ENCODE measurements around the gene FCGR2B. TPM values are rescaled to one million over a fixed set of nuclear protein-coding genes. Genes with fewer than 3 reads are reported as not detected.

The FCGR2B gene
- total and polyA plus RNA-seq, 2 of the 13 experiments (the other 11 are each of a cell fraction or from before 2014, with no cell fraction given) = not detected

DNA sequence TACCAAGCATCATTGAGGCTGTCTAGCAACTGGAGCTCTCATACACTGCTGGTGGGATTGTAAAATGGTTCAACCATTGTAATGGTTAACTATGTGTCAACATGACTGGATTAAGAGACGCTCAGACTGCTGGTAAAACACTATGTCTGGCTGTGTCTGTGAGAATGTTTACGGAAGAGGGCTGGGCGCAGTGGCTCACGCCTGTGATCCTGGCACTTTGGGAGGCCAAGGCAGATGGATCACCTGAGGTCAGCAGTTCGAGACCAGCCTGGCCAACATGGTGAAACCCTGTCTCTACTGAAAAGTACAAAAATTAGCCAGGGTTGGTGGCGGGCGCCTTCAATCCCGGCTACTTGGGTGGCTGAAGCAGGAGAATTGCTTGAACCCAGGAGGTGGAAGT, 39.3 kb downstream of the FCGR2B start (continued):
- TF ChIP-seq, protein P1, sequence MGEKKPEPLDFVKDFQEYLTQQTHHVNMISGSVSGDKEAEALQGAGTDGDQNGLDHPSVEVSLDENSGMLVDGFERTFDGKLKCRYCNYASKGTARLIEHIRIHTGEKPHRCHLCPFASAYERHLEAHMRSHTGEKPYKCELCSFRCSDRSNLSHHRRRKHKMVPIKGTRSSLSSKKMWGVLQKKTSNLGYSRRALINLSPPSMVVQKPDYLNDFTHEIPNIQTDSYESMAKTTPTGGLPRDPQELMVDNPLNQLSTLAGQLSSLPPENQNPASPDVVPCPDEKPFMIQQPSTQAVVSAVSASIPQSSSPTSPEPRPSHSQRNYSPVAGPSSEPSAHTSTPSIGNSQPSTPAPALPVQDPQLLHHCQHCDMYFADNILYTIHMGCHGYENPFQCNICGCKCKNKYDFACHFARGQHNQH (CRISPR knock-in tag; IDR thresholded peaks at IDR 0.05) = peak; percentile 71; the same call in 1 of the 2 replicates
- TF ChIP-seq ZNF777 (CRISPR knock-in tag; IDR thresholded peaks at IDR 0.05) = no peak
- TF ChIP-seq TEAD3 (CRISPR knock-in tag; optimal IDR thresholded peaks at IDR 0.05; ENCODE audit: borderline replicate concordance) = peak; percentile 87
- no peak for TF ChIP-seq CTCF (CRISPR knock-in tag; IDR thresholded peaks at IDR 0.05)
- 0 out of 2 replicates have a peak, but pooled peaks have one; percentile 55 for TF ChIP-seq KLF6 (CRISPR knock-in tag; IDR thresholded peaks at IDR 0.05)
- no peak for TF ChIP-seq ZNF841 (CRISPR knock-in tag; IDR thresholded peaks at IDR 0.05; ENCODE audit: borderline replicate concordance)
- no peak for TF ChIP-seq NONO (IDR thresholded peaks at IDR 0.05)
- TF ChIP-seq NONO (CRISPR knock-in tag; conservative IDR thresholded peaks at IDR 0.05) = peak; percentile 54; the same call in 1 of the 2 replicates
- no peak for TF ChIP-seq ZNF703 (CRISPR knock-in tag; IDR thresholded peaks at IDR 0.05; ENCODE audit: borderline replicate concordance)
- TF ChIP-seq POGK (CRISPR knock-in tag; conservative IDR thresholded peaks at IDR 0.05) = no peak
- TF ChIP-seq ZNF510 (CRISPR knock-in tag; IDR thresholded peaks at IDR 0.05; ENCODE audit: low read depth) = no peak
- TF ChIP-seq ZFX (CRISPR knock-in tag; IDR thresholded peaks at IDR 0.05; ENCODE audit: low read depth) = peak; percentile 51; the same call in 1 of the 2 replicates
- TF ChIP-seq, protein P2, sequence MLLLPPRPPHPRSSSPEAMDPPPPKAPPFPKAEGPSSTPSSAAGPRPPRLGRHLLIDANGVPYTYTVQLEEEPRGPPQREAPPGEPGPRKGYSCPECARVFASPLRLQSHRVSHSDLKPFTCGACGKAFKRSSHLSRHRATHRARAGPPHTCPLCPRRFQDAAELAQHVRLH (CRISPR knock-in tag; IDR thresholded peaks at IDR 0.05; ENCODE audit: borderline replicate concordance, low read depth) = peak; percentile 69; the same call in 1 of the 2 replicates
- no peak for TF ChIP-seq CCAR2 (optimal IDR thresholded peaks at IDR 0.05; ENCODE audit: low read depth, low read length)
- TF ChIP-seq MXD4 (CRISPR knock-in tag; IDR thresholded peaks at IDR 0.05) = no peak
- TF ChIP-seq ZNF720 (CRISPR knock-in tag; IDR thresholded peaks at IDR 0.05) = no peak
- peak; percentile 56 for TF ChIP-seq HNF4A (CRISPR knock-in tag; IDR thresholded peaks at IDR 0.05)
- no peak for TF ChIP-seq SATB2 (CRISPR knock-in tag; IDR thresholded peaks at IDR 0.05)
- TF ChIP-seq ZBTB49 (CRISPR knock-in tag; IDR thresholded peaks at IDR 0.05; ENCODE audit: borderline replicate concordance) = no peak
- TF ChIP-seq ZNF546 (CRISPR knock-in tag; conservative IDR thresholded peaks at IDR 0.05) = no peak
- 0 out of 2 replicates have a peak, but pooled peaks have one; percentile 31 for TF ChIP-seq THAP9 (CRISPR knock-in tag; IDR thresholded peaks at IDR 0.05; ENCODE audit: borderline replicate concordance)
